Breast epithelium (tissue), 3 donors: Measurements from ENCODE around the gene FMN1.

Experiments
- CTCF ChIP-seq, 3 donors: fragments of 450-650 bp; IDR thresholded peaks; one replicate each; pipeline ENCODE4 v1.5.1; 2016 to 2017; ENCODE audit warnings: antibody characterized with exemption in 3 of 3, mild to moderate bottlenecking in 3 of 3, moderate library complexity in 3 of 3
- POLR2A ChIP-seq: fragments of 450-650 bp; IDR thresholded peaks from one replicate; pipeline ENCODE4 v1.6.1; 2016; ENCODE audit warnings: antibody characterized with exemption, mild to moderate bottlenecking, moderate library complexity
- POLR2AphosphoS5 ChIP-seq, 3 donors: sonication (generic); formaldehyde crosslinking; IDR thresholded peaks; one replicate each; pipeline ENCODE4 v1.6.1; 2017; ENCODE audit warnings: antibody characterized with exemption in 3 of 3

DNA sequence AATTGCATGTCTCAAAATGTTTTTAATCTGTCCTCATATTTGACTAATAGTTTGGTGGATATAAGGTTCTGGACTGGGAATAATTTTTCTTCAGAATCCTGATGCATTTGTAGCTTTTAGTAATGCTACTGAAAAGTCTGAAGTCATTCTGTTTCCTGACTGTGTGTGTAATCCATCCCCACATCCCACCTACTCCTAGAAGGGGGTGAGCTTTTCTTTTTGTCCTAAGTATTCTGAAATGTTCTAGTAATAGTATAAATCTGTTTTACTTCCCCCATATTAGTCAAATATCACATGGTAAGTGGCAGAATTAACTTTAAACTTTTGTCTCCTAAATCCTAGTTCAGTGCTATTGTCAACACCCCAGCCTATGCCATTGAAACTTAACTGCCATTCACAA is 313.9 kb downstream of the FMN1 start:
- no peak for TF ChIP-seq CTCF (IDR thresholded peaks at IDR 0.05)
- no peak for TF ChIP-seq POLR2A
- no peak for TF ChIP-seq POLR2AphosphoS5 (IDR thresholded peaks at IDR 0.05)
